PC-3 (cell line): ENCODE data around the gene ABCA2. TPM values are rescaled to one million over a fixed set of nuclear protein-coding genes. Genes with fewer than 3 reads are reported as not detected.

ENCODE experiments used
- ATAC-seq: fragments of 200-7000 bp; cut with Tn5 transposase; 2 replicates; pipeline ENCODE4 v1.9.1; 2020; ENCODE audit warnings: mild to moderate bottlenecking, moderate library complexity
- BruUV-seq: library from RNA; stranded (reverse); fragments of 400-500 nt; replicated peaks from 2 replicates; lab custom pipeline; 2021; lab: Mats Ljungman, UMichigan
- CTCF ChIA-PET: fragments of 300-600 bp; sonication (Branson Sonifier 250); formaldehyde crosslinking; loops from one replicate; lab custom pipeline; 2022; ENCODE audit warnings: antibody characterized with exemption; lab: Charles Lee
- POLR2A ChIA-PET: fragments of 300-600 bp; sonication (Branson Sonifier 250); formaldehyde crosslinking; loops from one replicate; lab custom pipeline; 2022; ENCODE audit warnings: antibody characterized with exemption; ENCODE audit not compliant: unreplicated experiment; lab: Charles Lee
- DNase-seq: peaks from one replicate; pipeline ENCODE4 v3.0.0-alpha.2; 2015
- H2AFZ ChIP-seq: fragments of 300-600 bp; sonication (generic); 2 replicates; pipeline ENCODE4 v1.6.0; 2016; ENCODE audit warnings: antibody characterized with exemption, low read length
- H3F3A ChIP-seq: fragments of 300-600 bp; sonication (generic); one replicate; pipeline ENCODE4 v1.6.0; 2017; ENCODE audit warnings: antibody characterized with exemption, low read length, control low read depth, mild to moderate bottlenecking; ENCODE audit not compliant: unreplicated experiment
- H3K27ac ChIP-seq: fragments of 300-600 bp; sonication (generic); 2 replicates; pipeline ENCODE4 v1.5.1; 2016; ENCODE audit warnings: mild to moderate bottlenecking, low read length
- H3K27me3 ChIP-seq: fragments of 300-600 bp; sonication (generic); 2 replicates; pipeline ENCODE4 v1.6.1; 2016; ENCODE audit warnings: low read length, mixed read lengths
- H3K36me3 ChIP-seq: fragments of 300-600 bp; sonication (generic); 2 replicates; pipeline ENCODE4 v1.6.1; 2016; ENCODE audit warnings: low read depth, mixed run types, low read length, mixed read lengths
- H3K4me1 ChIP-seq: fragments of 300-600 bp; sonication (generic); 2 replicates; pipeline ENCODE4 v1.5.1; 2016; ENCODE audit warnings: low read length; ENCODE audit not compliant: insufficient read depth
- H3K4me2 ChIP-seq: fragments of 300-600 bp; sonication (generic); 2 replicates; pipeline ENCODE4 v1.6.0; 2016; ENCODE audit warnings: low read length
- H3K4me3 ChIP-seq: fragments of 300-600 bp; sonication (generic); 2 replicates; pipeline ENCODE4 v1.5.1; 2016; ENCODE audit warnings: mild to moderate bottlenecking, low read length, mixed read lengths
- H3K79me2 ChIP-seq: fragments of 300-600 bp; sonication (generic); 2 replicates; pipeline ENCODE4 v1.6.1; 2017; ENCODE audit warnings: low read length, mixed read lengths
- H3K9ac ChIP-seq: fragments of 300-600 bp; sonication (generic); 2 replicates; pipeline ENCODE4 v1.6.0; 2016; ENCODE audit warnings: mild to moderate bottlenecking, low read length
- H3K9me2 ChIP-seq: fragments of 300-600 bp; sonication (generic); replicated peaks from 2 replicates; pipeline ENCODE4 v1.6.1; 2016; ENCODE audit warnings: mixed run types, low read length, mixed read lengths
- H3K9me3 ChIP-seq: fragments of 300-600 bp; sonication (generic); 2 replicates; pipeline ENCODE4 v1.6.1; 2016; ENCODE audit warnings: low read length, mixed read lengths
- H4K20me1 ChIP-seq: fragments of 300-600 bp; sonication (generic); 2 replicates; pipeline ENCODE4 v1.6.1; 2016; ENCODE audit warnings: low read length, mixed read lengths
- EZH2 ChIP-seq: fragments of 300-600 bp; sonication (generic); IDR thresholded peaks from one replicate; pipeline ENCODE4 v1.6.1; 2017; ENCODE audit warnings: antibody characterized with exemption, mild to moderate bottlenecking, low read length; ENCODE audit not compliant: unreplicated experiment
- EZH2phosphoT487 ChIP-seq: fragments of 300-600 bp; sonication (generic); IDR thresholded peaks from 2 replicates; pipeline ENCODE4 v1.6.1; 2018; ENCODE audit warnings: mild to moderate bottlenecking, antibody characterized with exemption, low read length, borderline replicate concordance
- intact Hi-C: fragments of 100-400 bp; cut with micrococcal nuclease; formaldehyde crosslinking; loops from 2 replicates; pipeline ENCODE4 v1.9.0; 2023
- total RNA-seq: library from RNA; depleted of rRNA; stranded (reverse); fragments of >200 nt; gene quantifications from 2 replicates; pipeline ENCODE4 v1.2.3, GENCODE V29; 2014
- TF ChIP-seq, protein P1 (sequence below): fragments of 300-600 bp; sonication (generic); conservative IDR thresholded peaks from 2 replicates; pipeline ENCODE4 v1.5.1; 2017; ENCODE audit warnings: antibody characterized with exemption, low read depth, mild to moderate bottlenecking, low read length

Gene ABCA2
- total RNA-seq, 1 experiment from 2014 or later, result 31.5 TPM

GRCh38 chr9:136958898-136959850 lies 68.9 kb downstream of the ABCA2 start:
- Histone ChIP-seq H3K9me3 (no peaks in the 10 kb centered on the region), H3K27ac (no peak overlapping the region), H3K9ac (no peak overlapping the region), H3K4me3 (no peak overlapping the region), H3K27me3 (no peaks in the 10 kb centered on the region), H3F3A (no peaks in the 10 kb centered on the region), H3K4me2 (no peak overlapping the region), H4K20me1 (no peaks in the 10 kb centered on the region), H3K36me3 (no peaks in the 10 kb centered on the region), H3K79me2 (no peaks in the 10 kb centered on the region), H2AFZ (no peak overlapping the region), H3K4me1 (peaks cover 2% of the 10 kb centered on the region), H3K9me2 (no peaks in the 10 kb centered on the region)
- TF ChIP-seq, protein P1, sequence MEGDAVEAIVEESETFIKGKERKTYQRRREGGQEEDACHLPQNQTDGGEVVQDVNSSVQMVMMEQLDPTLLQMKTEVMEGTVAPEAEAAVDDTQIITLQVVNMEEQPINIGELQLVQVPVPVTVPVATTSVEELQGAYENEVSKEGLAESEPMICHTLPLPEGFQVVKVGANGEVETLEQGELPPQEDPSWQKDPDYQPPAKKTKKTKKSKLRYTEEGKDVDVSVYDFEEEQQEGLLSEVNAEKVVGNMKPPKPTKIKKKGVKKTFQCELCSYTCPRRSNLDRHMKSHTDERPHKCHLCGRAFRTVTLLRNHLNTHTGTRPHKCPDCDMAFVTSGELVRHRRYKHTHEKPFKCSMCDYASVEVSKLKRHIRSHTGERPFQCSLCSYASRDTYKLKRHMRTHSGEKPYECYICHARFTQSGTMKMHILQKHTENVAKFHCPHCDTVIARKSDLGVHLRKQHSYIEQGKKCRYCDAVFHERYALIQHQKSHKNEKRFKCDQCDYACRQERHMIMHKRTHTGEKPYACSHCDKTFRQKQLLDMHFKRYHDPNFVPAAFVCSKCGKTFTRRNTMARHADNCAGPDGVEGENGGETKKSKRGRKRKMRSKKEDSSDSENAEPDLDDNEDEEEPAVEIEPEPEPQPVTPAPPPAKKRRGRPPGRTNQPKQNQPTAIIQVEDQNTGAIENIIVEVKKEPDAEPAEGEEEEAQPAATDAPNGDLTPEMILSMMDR, result no peak
- TF ChIP-seq EZH2, result no peak
- TF ChIP-seq EZH2phosphoT487, result no peak
- ChIA-PET POLR2A (no interaction called here), CTCF (no interaction called here)
- no TSS peak for BruUV-seq
- intact Hi-C loops, result no loop called here
- ATAC-seq, result no peak
- DNase-seq, result no peak

GRCh38 chr9:136958473-136958872 lies 69.6 kb downstream of the ABCA2 start:
- CTCF ChIA-PET, result no interaction called here

More at GRCh38 chr9:136958473-136958872, 69.6 kb downstream of the ABCA2 start:
- DNase-seq (no peak), ATAC-seq (no peak)
- H3K4me1 ChIP-seq, result no peaks in the 10 kb centered on the region
- H4K20me1 ChIP-seq, result no peaks in the 10 kb centered on the region
- no peaks in the 10 kb centered on the region for H3F3A ChIP-seq
- H2AFZ ChIP-seq, result no peak overlapping the region
- no peaks in the 10 kb centered on the region for H3K36me3 ChIP-seq
- no peak overlapping the region for H3K9ac ChIP-seq
- no TSS peak for BruUV-seq
- H3K4me2 ChIP-seq, result no peak overlapping the region
- no peak overlapping the region for H3K27ac ChIP-seq
- intact Hi-C loops, result no loop called here
- POLR2A ChIA-PET, result no interaction called here
- no peak overlapping the region for H3K4me3 ChIP-seq
- no peak for TF ChIP-seq EZH2
- TF ChIP-seq, protein P1, result no peak
- no peak for TF ChIP-seq EZH2phosphoT487
- no peaks in the 10 kb centered on the region for H3K27me3 ChIP-seq
- no peaks in the 10 kb centered on the region for H3K9me3 ChIP-seq
- H3K9me2 ChIP-seq, result no peaks in the 10 kb centered on the region
- no peaks in the 10 kb centered on the region for H3K79me2 ChIP-seq
